Measurements from ENCODE around the gene FAM118A.
A peak's percentile ranks its signal among the peaks of the same experiment; 100 is the strongest.
"Not testable (repeated sequence)": the region's sequence is repeated elsewhere in the genome, so short reads cannot be mapped to it uniquely, and the experiment has no call there.

Gene FAM118A

DNA sequence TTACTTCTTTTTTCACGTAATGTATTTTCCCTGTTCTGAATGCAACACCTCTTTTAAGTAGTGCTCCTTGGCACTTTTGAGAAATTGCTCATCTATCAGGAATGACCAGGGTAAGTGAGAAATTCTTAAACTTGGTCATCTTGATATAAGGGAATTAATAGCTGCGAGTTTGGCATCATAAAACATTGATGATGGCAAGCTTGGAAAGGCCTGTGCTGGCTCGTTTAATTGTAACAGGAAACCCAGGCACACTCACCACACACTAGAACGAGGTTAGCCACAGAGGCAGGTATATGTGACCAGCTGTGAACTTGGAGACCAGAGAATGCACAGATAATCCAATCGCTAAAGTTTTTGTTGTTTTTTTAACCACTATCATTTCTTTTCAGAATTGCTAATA lies 24.3 kb downstream of the FAM118A start:
- no peak for DNase-seq

DNA sequence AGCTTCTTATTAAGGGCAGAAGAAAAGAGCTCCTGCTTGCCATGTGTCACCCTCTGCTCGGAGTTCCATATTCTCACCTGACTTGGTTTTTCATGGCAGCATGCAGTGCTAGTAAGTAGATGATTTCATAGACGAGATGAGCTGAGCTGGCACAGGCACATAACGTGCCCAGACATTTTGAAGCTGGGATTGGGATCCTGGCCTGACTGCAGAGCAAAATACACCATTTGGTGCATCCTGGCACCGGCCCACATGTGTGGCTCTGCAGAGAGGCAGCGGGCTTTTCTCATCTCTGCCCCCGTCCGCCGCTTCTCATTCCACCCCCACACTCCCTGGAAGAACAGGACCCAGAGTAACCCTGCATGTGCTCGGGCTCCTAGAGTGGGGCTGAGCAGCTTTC lies 24.8 kb downstream of the FAM118A start:
- DNase-seq, result no peak

DNA sequence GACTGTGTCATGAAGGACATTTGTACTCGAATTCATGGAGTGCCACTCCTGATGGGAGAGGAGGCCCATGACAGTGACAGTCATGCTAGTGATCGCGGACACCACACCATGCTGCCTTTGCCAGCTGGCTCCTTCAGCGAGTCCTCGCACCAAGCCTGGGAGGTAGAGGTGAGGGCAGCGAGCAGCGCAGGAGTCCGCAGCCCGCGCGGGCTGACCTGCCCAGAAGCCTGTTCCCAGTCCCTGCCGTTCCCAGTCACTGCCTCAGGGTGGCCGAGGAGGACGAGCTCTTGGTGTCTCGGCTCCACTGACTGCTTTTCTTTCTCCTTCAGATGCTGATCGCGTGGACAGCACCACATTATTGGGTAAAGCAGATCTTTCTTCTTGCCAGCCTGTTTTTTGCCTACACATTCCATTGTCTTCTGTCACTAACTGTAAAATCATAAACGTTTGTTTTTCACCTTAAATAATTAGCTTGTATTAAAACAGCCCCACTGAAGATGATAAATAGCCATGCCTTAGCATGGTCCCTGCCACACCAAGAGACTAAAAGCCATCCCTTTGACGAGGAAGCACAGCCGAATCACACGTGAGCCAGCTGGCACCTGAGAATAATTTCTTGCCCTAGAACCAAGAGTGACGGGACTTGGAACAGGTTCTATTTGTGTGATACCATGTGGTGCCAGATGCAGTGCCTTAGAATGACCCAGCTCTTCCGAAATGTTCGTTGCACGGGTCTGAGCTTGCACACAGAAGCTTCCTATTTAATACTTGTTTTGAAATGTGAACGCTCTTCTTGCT lies 25.5 kb downstream of the FAM118A start:
- no peak for DNase-seq

DNA sequence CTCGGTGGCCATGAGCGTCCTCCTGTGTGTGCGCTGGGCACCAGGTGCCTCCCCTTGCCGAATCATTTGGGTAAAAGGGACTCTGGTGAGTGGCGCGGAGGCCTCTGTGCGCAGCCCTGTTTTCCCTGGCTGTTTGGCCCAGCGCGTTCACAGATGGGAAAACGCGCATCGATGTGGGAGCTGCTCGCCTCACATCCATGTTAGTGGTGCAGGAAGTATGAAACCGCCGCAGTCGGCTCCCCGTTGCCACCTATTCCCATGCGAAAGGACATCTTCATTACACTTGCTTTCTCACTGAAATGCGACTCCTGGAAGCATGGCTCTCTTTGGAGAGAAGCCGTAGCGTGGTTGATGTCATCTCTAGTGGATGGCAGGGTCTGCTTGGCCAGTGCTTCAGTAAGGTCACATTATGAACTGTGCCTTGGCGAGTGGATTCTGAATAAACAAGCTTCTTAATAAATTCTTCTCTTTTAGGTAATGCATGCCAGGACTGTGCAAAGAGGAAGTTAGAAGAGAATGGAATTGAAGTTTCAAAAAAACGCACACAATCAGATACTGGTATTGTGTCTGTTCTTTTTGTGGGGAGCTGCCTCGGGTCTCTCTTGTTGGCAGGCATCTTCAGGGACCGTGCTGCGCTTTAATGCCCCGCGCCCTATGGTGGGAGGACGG lies 26.3 kb downstream of the FAM118A start:
- no peak for DNase-seq

DNA sequence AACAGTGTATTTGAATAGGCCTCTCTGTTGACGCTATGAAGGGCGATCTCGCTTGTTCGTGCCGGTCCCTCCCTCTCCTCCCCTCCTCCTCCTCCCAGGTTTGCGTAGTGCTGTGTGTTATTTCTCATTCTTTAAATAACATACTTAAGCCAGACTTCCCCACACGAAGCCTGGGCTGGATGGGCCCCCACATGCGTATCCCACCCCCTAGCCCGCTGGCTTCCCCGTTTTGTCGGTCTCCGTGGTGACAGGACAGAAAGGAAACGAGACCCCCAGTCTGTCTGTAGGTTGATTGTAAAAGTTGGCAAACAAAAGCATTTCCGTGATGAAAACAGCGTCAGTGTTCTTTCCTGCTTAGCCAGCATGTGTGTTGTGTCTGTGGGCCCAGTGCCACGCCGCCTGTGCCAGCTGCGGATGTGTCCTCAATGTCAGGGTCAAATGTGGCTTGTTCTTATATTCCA lies 27.3 kb downstream of the FAM118A start:
- DNase-seq, result no peak

DNA sequence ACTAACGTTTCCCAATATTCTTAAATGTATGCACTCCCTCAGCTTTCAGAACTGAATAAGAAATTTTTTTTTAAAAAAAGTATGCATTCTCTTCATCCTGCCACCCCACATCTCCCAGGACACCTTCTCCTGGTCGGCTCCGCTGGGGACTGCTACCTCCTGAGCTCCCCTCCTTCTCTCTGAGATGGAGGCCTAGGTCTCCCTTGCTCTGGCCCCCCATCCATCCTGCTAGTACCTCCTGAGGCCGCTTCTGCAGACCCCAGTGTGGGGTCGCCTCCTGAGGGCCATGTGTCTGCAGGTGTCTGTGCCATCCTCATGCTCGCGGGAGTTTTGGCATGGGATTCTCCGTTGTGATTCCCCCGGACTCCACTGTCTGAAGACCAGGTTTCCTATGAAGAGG lies 27.8 kb downstream of the FAM118A start:
- no peak for DNase-seq

DNA sequence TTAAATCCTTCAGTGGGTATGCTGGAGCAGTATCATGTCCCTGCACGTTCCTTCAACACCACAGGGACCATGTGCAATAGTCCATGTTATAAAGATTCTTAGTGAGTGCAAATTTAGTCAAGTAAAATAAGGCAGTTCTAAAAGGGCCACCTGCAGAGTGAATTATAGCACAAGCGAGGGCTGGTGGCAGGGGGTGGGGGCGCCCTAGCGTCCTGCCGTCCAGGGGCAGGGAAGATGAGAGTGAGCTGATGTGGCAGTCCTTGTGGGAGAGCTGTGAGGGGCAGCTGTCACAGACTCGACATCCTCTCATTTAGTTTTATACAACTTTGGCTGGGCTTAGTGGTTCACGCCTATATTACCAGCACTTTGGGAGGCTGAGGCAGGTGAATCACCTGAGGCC lies 29.1 kb downstream of the FAM118A start:
- no peak for DNase-seq

DNA sequence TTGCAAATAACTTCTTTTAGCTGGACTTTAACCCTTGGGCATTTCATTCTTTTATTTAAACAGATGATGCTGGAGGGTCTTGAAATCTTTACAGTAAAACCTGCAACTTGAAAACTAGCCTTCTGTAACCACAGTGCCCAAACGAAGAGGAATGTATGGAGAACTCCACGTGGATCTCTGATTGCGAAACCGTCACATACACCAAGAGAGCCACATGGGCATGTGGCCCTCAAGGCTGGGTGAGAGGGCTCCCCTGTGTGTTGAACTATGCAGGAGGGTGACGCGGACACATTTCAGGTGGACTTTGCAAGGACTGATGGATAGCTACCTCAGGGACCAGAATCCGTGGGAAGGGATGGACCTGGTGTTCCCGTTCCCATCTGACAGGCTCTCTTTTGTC lies 30.6 kb downstream of the FAM118A start:
- no peak for DNase-seq

DNA sequence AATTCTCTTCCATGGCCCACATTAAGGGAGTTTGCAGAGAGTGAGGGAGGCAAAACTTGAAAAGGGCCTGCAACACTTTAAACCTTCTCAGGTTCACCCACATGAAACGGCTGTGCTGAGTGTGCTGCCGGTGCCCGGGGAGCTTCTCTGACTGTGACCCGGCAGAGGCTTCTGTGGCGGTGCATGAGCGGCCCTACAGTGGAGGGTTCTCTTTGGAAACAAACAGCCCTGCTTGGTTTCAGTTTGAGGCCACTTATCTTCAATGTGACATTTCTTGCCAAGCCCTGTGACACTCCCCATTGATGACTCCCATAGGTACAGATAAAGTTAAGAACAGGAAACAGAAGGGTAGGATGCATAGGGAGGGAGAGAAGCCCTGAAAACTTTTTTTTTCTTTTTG lies 31.8 kb downstream of the FAM118A start:
- DNase-seq, result no peak

DNA sequence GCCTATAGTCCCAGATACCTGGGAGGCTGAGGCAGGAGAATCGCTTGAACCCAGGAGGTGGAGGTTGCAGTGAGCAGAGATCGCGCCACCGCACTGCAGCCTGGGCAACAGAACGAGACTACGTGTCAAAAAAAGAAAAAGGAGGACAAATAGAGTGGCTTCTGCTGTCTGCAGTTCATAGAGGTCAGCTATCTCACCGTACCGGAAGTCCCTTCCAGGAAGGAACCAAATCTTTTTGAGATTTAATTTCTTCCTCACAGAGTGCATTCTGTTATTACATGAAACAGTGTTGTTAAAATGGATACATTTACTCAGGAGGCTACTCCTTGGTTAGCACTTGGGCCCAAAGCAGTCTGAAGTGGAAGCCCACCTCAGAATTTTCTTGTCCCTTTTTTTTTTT lies 33.4 kb downstream of the FAM118A start:
- DNase-seq, result no peak

DNA sequence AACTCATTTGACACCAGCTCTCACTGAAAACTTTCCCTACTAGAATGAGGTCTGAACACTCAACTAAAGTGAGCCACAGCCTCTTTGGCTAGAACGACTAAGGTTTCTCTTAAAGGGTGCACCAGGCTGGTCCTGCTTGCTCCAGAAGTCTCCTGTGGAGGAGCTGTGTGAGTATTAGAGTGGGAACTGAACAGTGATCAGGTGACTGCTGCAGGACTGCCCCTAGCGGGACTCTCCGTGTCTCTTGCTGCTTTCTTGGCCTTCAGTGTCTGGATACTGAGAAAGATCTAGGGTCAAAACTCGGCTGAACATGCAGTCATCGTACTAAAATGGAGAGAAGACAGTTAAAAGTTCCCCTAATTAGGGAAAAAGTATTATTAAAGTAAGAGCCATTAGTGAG lies 34.6 kb downstream of the FAM118A start:
- DNase-seq, result no peak

DNA sequence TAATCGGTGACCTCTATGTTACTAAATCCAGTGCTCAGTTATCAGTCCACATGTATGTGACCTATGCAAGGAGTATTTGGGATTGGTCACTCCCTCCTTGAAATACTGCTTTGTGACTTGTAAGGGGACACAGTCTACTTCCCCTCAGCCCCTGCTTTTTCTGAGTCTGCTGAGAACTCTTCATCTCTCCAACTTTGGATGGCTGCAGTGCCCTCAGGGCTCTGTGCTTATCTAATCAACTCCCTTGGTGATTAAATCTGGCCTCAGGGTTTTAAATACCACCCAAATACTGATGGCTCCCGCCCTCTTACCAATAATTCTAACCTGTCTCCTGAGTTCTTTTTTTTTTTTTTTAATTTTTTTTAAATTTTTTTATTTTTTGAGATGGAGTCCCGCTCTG lies 40.2 kb downstream of the FAM118A start:
- DNase-seq, result no peak

DNA sequence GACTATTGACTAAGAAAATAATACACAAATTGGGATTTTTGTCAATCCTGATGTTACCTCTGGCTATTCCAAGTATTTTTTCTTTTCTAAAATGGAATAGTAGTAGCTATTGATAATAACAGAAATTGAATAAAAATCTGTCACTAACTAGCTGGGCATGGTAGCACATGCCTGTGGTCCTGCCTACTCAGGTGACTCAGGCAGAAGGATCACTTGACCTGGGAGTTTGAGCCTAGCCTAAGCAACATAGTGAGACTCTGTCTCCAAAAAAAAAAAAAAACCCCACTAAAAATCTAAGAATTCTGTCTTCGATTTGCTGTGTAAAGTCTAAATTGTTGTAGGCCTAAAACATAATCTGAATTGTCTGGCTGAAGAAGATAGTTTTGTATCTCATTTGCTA lies 42.2 kb downstream of the FAM118A start:
- no peak for DNase-seq

DNA sequence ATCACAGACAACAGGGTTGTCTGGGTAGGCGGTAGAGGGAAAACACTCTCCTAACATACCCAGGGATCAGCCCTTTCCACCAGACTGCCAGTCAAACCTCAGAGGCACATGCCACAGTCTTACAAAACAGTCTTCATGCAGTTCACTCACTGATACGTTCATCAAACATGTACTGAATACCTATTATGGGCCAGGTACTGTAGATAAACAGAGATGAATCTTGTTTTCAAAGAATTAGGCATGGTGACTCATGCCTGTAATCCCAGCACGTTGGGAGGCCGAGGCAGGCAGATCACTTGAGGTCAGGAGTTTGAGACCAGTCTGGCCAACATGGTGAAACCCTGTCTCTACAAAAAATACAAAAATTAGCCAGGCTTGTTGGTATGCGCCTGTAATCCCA lies 43.0 kb downstream of the FAM118A start:
- DNase-seq, result not testable (repeated sequence)

DNA sequence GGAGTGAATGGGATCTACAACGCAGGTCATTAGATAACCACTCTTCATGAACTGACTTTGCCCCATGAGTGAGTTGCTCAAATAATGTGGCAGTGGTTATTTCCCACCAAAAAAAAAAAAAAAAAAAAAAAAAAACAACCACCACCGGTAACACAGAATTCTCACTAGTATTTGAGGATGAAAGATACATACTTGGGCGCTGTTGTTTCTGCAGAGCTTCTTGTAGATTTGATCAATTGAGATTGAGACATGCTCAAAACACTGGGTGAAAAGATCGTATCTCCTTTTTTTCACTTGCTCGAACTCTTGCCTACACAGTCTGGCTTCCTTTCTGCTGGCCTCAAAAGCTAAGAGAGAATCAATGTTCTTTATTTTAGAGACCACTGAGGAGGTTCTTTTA lies 44.1 kb downstream of the FAM118A start:
- DNase-seq, result no peak

DNA sequence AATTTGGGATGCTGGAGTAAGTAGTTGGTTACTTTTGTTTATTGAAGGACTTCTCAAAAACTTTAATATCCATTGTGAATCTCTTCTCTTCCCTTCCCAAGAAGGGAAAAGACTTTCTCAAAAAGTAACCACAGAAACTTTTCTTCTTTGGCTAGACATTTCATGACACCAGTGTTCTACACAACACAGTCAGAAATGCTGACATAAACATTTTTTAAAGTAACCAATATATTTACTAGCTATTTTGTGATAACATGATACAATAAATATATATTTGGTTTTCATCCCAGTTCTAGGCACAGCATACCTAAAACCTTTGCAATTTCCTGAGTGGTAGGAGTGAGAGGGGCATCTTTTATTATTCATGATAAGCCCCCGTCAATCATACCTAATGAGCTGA lies 47.8 kb downstream of the FAM118A start:
- no peak for DNase-seq

DNA sequence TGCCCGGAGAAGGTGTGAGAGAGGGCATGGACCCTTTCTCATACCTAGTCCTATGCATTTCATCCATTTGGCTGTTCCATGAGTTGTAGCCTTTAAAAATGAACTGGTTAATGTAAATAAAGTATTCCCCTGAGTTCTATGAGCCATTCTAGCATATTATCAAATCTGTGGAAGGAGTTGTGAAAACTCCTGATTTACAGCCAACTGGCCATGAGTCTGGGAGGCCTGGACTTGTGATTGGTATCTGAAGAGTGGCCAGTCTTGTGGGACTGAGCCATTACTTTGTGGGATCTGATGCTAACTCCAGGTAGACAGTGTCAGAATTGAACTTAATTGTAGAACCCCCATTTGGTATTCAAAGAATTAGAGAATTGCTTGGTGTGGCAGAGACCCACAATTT lies 48.4 kb downstream of the FAM118A start:
- no peak for DNase-seq

DNA sequence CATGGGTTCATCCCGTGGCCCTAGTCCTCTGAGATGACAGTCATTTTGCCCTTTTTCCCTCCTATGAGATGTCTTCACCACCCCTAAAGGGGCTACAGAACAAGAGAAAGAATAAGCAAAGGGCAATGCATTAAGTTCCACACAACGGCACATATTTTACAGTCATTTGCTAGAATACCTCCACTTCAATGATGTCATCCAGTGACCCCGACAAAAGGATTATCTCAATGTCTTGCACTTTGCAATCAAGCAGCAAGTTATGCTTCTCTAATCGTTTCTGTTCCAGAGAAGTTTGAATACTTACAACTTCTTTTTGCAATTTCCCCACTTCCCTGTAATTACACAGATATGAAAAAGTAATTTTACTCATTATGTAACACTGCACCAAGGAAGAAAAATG lies 49.9 kb downstream of the FAM118A start:
- DNase-seq, result no peak

DNA sequence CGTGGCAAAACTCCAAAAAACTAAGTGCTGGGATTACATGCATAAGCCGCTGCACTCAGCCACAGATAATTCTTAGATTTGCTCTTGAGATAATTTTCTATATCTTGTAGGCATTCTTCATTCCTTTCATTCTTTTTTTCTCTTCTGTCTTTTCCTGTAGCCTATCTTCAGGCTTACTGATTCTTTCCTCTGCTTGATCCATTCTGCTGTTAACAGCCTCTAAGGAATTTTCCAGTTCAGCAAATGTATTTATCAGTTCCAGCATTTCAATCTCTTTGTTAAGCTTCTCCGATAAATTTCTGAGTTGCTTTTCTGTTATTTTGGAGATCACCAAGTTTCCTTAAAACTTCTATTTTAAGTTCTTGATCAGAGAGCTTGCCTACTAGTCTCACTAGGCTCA lies 57.0 kb downstream of the FAM118A start:
- DNase-seq, result no peak

DNA sequence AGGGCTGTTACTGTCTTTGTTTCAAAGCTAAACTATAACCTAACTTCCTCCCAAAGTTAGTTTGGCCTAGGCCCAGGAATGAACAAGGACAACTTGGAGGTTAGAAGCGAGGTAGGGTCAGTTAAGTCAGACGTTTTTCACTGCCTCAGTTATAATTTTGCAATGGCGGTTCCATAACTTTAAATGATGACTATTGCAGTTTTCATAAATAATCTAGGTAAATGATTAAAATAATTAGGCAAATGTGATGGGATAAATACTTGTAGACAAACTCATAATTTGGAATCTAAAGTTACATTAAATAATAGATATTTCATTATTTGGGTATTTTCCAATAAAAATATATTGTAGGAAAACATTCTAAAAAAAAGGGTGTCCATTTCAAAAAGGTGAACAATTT lies 63.9 kb downstream of the FAM118A start:
- DNase-seq, result not testable (repeated sequence)

DNA sequence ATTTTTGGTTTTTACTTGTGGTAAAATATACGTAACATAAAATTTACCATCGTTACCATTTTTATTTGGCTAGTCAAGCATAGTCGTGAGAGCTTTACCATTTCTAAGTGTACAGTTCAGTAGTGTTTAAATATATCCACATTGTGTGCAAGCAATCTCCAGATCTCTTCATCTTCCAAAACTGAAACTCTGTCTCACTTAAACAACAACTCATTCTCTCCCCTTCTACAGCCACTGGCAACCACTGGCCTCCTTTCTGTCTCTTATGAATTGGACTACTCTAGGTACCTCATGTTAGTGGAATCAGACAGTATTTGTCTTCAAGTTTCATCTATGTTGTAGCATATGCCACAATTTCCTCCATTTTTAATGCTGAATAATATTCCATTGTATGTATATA lies 66.3 kb downstream of the FAM118A start:
- no peak for DNase-seq

DNA sequence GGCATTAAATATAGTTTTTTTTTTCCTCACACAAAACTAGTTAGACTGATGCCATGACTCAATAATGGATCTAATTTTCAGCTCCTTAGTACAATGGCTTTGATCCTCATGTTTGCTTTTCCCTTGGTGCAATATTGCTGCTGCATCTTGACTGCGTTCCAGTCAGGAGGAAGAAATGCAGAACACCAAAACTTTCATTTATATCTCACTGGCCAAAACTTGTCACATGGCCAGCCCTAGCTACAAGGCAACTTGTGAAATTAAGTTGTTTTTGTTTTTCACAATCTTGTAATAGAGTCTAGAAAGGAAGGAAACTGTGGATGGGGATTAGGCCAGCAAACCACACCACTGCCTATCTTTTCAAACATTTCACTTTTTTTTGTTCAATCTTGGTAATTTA lies 67.0 kb downstream of the FAM118A start:
- peak; percentile 79 for DNase-seq

DNA sequence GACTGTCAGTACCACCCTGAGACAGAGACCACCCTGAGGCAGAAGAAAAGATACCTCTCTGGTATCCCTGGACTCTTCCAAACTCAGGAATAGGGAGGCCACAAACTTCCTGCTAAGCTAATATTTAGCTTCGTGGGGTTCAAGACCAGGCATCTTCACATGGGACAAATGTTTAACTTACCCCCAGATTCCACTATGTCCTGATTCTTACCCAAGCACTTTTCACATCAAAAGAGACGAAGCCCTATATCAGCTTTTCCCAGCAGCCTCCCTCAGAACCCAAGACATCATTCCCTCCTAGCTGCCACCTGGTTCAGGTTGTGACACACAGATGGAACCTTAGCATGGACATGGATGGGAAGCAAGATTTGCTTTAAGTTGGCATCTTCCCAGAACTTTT lies 71.6 kb downstream of the FAM118A start:
- DNase-seq, result no peak

DNA sequence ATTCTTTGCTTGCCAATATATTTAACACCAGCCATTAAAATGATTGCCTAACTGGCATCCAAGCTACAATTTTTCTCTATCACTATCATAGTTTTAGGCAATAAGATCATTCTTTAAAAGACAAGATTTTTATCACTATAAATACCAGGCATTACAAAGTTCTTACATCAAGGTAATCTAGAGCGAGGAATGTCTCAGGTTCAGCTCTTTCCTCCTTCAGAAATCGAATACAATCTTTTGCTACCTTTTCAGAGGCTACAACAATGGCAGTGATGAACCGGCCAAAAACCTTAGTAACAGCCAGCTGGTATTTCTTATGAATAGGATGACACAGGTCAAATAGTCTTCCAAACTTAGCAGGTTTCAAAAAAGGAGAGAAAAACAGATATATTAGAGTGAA lies 79.8 kb downstream of the FAM118A start:
- DNase-seq, result no peak
